Parathyroid adenoma (tissue), 2 donors: Measurements from ENCODE around the gene SBNO2.

Source experiments
- H2AFZ ChIP-seq: fragments of 300-600 bp; sonication (generic); one replicate; pipeline ENCODE4 v1.7.0; 2017; ENCODE audit warnings: antibody characterized with exemption, mild to moderate bottlenecking
- H3K27ac ChIP-seq: fragments of 300-600 bp; sonication (generic); one replicate; pipeline ENCODE4 v1.7.0; 2017
- H3K27me3 ChIP-seq: fragments of 300-600 bp; sonication (generic); one replicate; pipeline ENCODE4 v1.7.0; 2017; ENCODE audit warnings: low read length; ENCODE audit not compliant: control insufficient read depth, insufficient read depth
- H3K36me3 ChIP-seq: fragments of 300-600 bp; sonication (generic); one replicate; pipeline ENCODE4 v1.7.0; 2017; ENCODE audit warnings: low read length; ENCODE audit not compliant: control insufficient read depth, insufficient read depth
- H3K4me1 ChIP-seq: fragments of 300-600 bp; sonication (generic); one replicate; pipeline ENCODE4 v1.7.0; 2017; ENCODE audit warnings: control low read depth
- H3K4me2 ChIP-seq: fragments of 300-600 bp; sonication (generic); one replicate; pipeline ENCODE4 v1.7.0; 2017; ENCODE audit warnings: low read length
- H3K4me3 ChIP-seq: fragments of 300-600 bp; sonication (generic); one replicate; pipeline ENCODE4 v1.7.0; 2017; ENCODE audit warnings: low read depth, low read length
- H3K79me2 ChIP-seq: fragments of 300-600 bp; sonication (generic); one replicate; pipeline ENCODE4 v1.7.0; 2017; ENCODE audit warnings: control low read depth
- H3K9ac ChIP-seq: fragments of 300-600 bp; sonication (generic); one replicate; pipeline ENCODE4 v1.7.0; 2017; ENCODE audit warnings: mild to moderate bottlenecking
- H3K9me3 ChIP-seq: fragments of 300-600 bp; sonication (generic); one replicate; pipeline ENCODE4 v1.7.0; 2017; ENCODE audit warnings: low read length; ENCODE audit not compliant: control insufficient read depth
- TF ChIP-seq, protein P1 (sequence below): fragments of 300-600 bp; sonication (generic); IDR thresholded peaks from one replicate; pipeline ENCODE4 v1.7.0; 2017; ENCODE audit warnings: antibody characterized with exemption, mild to moderate bottlenecking
- donor health status: primary hyperparathyroidism.

Gene SBNO2

DNA sequence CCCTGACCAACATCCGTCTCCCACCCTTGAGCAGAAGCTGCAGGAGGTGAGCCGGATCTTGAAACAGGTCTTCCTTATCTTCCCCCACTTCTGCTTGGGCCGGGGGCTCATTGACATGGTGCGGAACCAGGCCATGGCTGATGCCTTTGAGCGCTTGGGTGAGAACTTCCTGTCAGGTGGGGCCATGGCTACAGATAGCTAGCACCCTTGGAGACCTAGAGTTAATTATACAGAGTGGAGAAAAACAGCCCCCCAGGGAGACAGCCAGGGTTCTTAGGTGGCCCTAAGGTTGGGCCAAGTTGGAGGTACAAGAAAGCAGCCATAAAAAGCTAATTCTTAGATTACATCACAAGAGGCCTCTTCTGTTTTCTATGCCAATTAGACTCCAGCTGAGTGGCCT is 116.0 kb downstream of the SBNO2 start:
- H3K27ac ChIP-seq = no peak overlapping the region
- no peak overlapping the region for H2AFZ ChIP-seq
- H3K4me3 ChIP-seq = no peak overlapping the region
- no peak overlapping the region for H3K4me2 ChIP-seq
- H3K9me3 ChIP-seq = no peaks in the 10 kb centered on the region
- no peaks in the 10 kb centered on the region for H3K36me3 ChIP-seq
- no peaks in the 10 kb centered on the region for H3K79me2 ChIP-seq
- TF ChIP-seq, protein P1, sequence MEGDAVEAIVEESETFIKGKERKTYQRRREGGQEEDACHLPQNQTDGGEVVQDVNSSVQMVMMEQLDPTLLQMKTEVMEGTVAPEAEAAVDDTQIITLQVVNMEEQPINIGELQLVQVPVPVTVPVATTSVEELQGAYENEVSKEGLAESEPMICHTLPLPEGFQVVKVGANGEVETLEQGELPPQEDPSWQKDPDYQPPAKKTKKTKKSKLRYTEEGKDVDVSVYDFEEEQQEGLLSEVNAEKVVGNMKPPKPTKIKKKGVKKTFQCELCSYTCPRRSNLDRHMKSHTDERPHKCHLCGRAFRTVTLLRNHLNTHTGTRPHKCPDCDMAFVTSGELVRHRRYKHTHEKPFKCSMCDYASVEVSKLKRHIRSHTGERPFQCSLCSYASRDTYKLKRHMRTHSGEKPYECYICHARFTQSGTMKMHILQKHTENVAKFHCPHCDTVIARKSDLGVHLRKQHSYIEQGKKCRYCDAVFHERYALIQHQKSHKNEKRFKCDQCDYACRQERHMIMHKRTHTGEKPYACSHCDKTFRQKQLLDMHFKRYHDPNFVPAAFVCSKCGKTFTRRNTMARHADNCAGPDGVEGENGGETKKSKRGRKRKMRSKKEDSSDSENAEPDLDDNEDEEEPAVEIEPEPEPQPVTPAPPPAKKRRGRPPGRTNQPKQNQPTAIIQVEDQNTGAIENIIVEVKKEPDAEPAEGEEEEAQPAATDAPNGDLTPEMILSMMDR = no peak
- H3K4me1 ChIP-seq = no peaks in the 10 kb centered on the region
- no peak overlapping the region for H3K9ac ChIP-seq
- H3K27me3 ChIP-seq = no peaks in the 10 kb centered on the region
